GM12873 (cell line): ENCODE measurements around the gene HOXB4.

Source experiments
- CTCF ChIP-seq: IDR thresholded peaks from 2 replicates; pipeline ENCODE4 v1.5.1; 2012; ENCODE audit warnings: low read depth, mild to moderate bottlenecking, moderate library complexity, low read length, control low read depth; ENCODE audit not compliant: insufficient read depth; ENCODE audit errors: missing control alignments

HOXB4 gene

GRCh38 chr17:48527547-48527932 is 50.6 kb downstream of the HOXB4 start:
- no peak for TF ChIP-seq CTCF

- TF ChIP-seq CTCF: no peak
Measured at GRCh38 chr17:48526608-48527546, 51.3 kb downstream of the HOXB4 start.
